Fibroblast of lung (primary cell): ENCODE measurements around the gene GDF2. TPM values are rescaled to one million over a fixed set of nuclear protein-coding genes. Genes with fewer than 3 reads are reported as not detected.

Experiments used
- DNase-seq, 2 donors: peaks; one replicate each; pipeline versions ENCODE4 v3.0.0 to v3.0.0-alpha.2; 2010; ENCODE audit warnings: low read depth in 2 of 2
- H2AFZ ChIP-seq: 2 replicates; pipeline ENCODE4 v1.5.1; 2012; ENCODE audit warnings: low read length, control low read depth, inconsistent platforms
- H3K27ac ChIP-seq: 2 replicates; pipeline ENCODE4 v1.5.1; 2011; ENCODE audit warnings: low read length, control low read depth; ENCODE audit not compliant: insufficient read depth
- H3K27me3 ChIP-seq: 2 replicates; pipeline ENCODE4 v1.5.1; 2011; ENCODE audit warnings: mild to moderate bottlenecking, low read length; ENCODE audit not compliant: control insufficient read depth, insufficient read depth
- H3K36me3 ChIP-seq: 2 replicates; pipeline ENCODE4 v1.5.1; 2011; ENCODE audit warnings: low read length; ENCODE audit not compliant: control insufficient read depth, insufficient read depth
- H3K4me1 ChIP-seq: 2 replicates; pipeline ENCODE4 v1.5.1; 2011; ENCODE audit warnings: low read length; ENCODE audit not compliant: control insufficient read depth, insufficient read depth; ENCODE audit errors: extremely low read depth
- H3K4me2 ChIP-seq: 2 replicates; pipeline ENCODE4 v1.5.1; 2011; ENCODE audit warnings: low read length, control low read depth; ENCODE audit not compliant: insufficient read depth; ENCODE audit errors: extremely low read depth
- H3K4me3 ChIP-seq, 4 experiments: fragments of 200-600 bp in 1 of 4; sonication (generic) in 1 of 4; replicated peaks in 1 of 4; 2 replicates each; pipeline ENCODE4 v1.5.1; 2011 to 2016; ENCODE audit warnings: low read length in 4 of 4, low read depth in 3 of 4, mild to moderate bottlenecking in 3 of 4, control low read depth in 2 of 4, inconsistent platforms in 1 of 4, mixed read lengths in 1 of 4; ENCODE audit not compliant: insufficient read depth in 1 of 4; ENCODE audit errors: control extremely low read depth in 1 of 4
- H3K79me2 ChIP-seq: 2 replicates; pipeline ENCODE4 v1.5.1; 2012; ENCODE audit warnings: mild to moderate bottlenecking, low read length, inconsistent platforms; ENCODE audit not compliant: control insufficient read depth, insufficient read depth
- H3K9ac ChIP-seq: 2 replicates; pipeline ENCODE4 v1.5.1; 2011; ENCODE audit warnings: mild to moderate bottlenecking, low read length, control low read depth; ENCODE audit not compliant: insufficient read depth
- H3K9me3 ChIP-seq: 2 replicates; pipeline ENCODE4 v1.5.1; 2012; ENCODE audit warnings: low read depth, low read length; ENCODE audit not compliant: control insufficient read depth, insufficient read depth
- H4K20me1 ChIP-seq: 2 replicates; pipeline ENCODE4 v1.5.1; 2011; ENCODE audit warnings: low read length; ENCODE audit not compliant: control insufficient read depth, insufficient read depth; ENCODE audit errors: extremely low read depth
- EZH2 ChIP-seq: IDR thresholded peaks from 2 replicates; pipeline ENCODE4 v1.5.1; 2012; ENCODE audit warnings: low read length, control low read depth, mild to moderate bottlenecking; ENCODE audit errors: missing control alignments
- polyA plus RNA-seq, 2 donors: library from polyadenylated mRNA; depleted of rRNA in 1 of 2; stranded (reverse) in 1 of 2; unstranded in 1 of 2; fragments of >200 nt; gene quantifications; 2 replicates each; pipeline ENCODE4 v1.2.1, GENCODE V29; 2011 to 2012; ENCODE audit warnings: missing spikeins in 1 of 2
- total RNA-seq: library from RNA; depleted of rRNA; stranded (reverse); fragments of >200 nt; gene quantifications from 2 replicates; pipeline ENCODE4 v1.2.1, GENCODE V29; 2014
- TF ChIP-seq, protein P1 (sequence below), 2 donors: IDR thresholded peaks in 1 of 2; conservative IDR thresholded peaks in 1 of 2; 1 replicate in 1 of 2; 2 replicates in 1 of 2; pipeline ENCODE4 v1.5.1; 2011 to 2012; ENCODE audit warnings: low read length in 2 of 2, control low read depth in 1 of 2, inconsistent platforms in 1 of 2, low read depth in 1 of 2, mild to moderate bottlenecking in 1 of 2

GDF2 gene
- total and polyA plus RNA-seq, 2 donors (not counting 1 experiment from before 2014, with no cell fraction given) = not detected

DNA sequence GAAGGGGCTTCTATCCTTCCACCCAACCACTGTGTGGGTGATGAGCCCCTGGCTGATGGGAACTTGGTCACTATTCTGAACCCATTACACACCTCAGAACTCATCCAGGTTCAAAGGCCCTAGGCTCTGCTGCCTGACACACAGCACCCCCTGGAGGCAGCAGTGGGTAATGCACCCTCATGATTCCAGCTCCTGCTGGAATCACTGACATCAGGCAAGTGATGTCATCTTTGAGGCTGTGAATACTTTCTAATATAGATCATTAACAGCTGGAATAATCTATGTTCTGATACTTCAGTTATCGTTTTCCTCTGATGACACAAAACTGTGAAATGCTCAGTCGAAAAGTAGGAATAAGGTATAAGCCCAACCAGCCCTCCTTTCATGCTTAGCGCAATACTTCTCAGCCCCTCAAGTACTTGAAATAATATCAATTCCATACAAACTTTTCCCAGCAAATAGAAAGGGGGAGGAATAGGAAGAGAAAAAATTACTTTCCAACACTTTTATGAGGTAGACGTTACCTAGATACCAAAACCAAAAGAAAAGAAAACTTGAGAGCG is 18.4 kb downstream of the GDF2 start:
- Histone ChIP-seq H3K4me1 (no peaks in the 10 kb centered on the region), H3K4me2 (no peak overlapping the region), H3K27ac (no peak overlapping the region), H3K4me3 (no peak overlapping the region), H3K9ac (no peak overlapping the region), H3K36me3 (no peaks in the 10 kb centered on the region), H3K27me3 (no peaks in the 10 kb centered on the region), H2AFZ (no peak overlapping the region), H4K20me1 (no peaks in the 10 kb centered on the region), H3K79me2 (no peaks in the 10 kb centered on the region), H3K9me3 (no peaks in the 10 kb centered on the region)
- TF ChIP-seq EZH2 = no peak
- TF ChIP-seq, protein P1, sequence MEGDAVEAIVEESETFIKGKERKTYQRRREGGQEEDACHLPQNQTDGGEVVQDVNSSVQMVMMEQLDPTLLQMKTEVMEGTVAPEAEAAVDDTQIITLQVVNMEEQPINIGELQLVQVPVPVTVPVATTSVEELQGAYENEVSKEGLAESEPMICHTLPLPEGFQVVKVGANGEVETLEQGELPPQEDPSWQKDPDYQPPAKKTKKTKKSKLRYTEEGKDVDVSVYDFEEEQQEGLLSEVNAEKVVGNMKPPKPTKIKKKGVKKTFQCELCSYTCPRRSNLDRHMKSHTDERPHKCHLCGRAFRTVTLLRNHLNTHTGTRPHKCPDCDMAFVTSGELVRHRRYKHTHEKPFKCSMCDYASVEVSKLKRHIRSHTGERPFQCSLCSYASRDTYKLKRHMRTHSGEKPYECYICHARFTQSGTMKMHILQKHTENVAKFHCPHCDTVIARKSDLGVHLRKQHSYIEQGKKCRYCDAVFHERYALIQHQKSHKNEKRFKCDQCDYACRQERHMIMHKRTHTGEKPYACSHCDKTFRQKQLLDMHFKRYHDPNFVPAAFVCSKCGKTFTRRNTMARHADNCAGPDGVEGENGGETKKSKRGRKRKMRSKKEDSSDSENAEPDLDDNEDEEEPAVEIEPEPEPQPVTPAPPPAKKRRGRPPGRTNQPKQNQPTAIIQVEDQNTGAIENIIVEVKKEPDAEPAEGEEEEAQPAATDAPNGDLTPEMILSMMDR (conservative IDR thresholded peaks at IDR 0.05 in 1 of 2, IDR thresholded peaks at IDR 0.05 in 1 of 2; ENCODE audit: low read depth in 1 of 2, low read length in 2 of 2) = peak; percentile 92 to 96
- DNase-seq = peak; percentile 19 to 53

DNA sequence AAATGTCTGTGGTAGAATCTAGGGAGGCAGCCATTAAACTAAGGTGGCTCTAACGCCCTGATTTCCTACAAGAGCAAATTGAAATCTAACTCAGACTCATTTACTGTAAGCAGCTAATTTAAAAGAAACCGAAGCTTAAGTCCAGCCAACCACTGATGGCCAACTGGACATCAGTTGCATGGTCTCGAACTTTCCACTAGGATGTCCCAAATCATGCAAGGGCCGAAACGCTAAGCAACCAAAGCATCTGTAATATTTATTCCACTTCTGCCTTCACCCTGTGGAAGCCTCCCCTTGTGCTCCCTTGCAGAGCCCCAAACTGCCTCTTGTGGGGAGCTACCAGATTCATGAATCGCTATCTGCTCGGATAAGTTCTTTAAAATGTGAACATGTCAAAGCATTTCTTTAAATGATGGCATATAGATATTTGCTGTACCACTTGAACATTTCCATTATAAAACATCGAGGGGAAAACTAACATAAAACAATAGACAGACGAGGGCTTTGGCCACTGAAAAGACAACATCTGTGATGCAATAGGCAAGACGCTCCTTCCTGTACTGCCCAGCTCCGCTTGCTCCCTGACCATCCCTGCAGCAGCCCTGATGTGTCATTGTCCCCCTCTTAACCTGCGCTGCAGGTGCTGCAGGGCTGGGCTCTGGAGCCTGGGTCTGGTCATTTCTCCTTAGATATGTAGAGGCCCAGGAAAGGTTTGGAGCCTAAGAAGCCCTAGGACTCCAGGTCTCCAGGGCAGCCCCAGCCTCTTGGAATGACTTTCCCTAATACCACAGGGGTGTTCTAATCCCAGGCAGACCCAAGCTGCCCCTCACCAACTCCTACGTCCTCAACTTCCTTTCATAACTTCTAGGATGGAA is 23.0 kb downstream of the GDF2 start:
- H3K9me3 ChIP-seq = no peaks in the 10 kb centered on the region
- no peaks in the 10 kb centered on the region for H3K27me3 ChIP-seq
- H3K4me2 ChIP-seq = no peak overlapping the region
- H4K20me1 ChIP-seq = no peaks in the 10 kb centered on the region
- no peak overlapping the region for H3K9ac ChIP-seq
- H3K36me3 ChIP-seq = no peaks in the 10 kb centered on the region
- H3K27ac ChIP-seq = no peak overlapping the region
- no peaks in the 10 kb centered on the region for H3K4me1 ChIP-seq
- H3K79me2 ChIP-seq = no peaks in the 10 kb centered on the region
- H3K4me3 ChIP-seq = no peak overlapping the region
- no peak overlapping the region for H2AFZ ChIP-seq
- no peak for DNase-seq
- TF ChIP-seq, protein P1 (conservative IDR thresholded peaks at IDR 0.05 in 1 of 2, IDR thresholded peaks at IDR 0.05 in 1 of 2; ENCODE audit: low read depth in 1 of 2, low read length in 2 of 2) = no peak
- TF ChIP-seq EZH2 = no peak

DNA sequence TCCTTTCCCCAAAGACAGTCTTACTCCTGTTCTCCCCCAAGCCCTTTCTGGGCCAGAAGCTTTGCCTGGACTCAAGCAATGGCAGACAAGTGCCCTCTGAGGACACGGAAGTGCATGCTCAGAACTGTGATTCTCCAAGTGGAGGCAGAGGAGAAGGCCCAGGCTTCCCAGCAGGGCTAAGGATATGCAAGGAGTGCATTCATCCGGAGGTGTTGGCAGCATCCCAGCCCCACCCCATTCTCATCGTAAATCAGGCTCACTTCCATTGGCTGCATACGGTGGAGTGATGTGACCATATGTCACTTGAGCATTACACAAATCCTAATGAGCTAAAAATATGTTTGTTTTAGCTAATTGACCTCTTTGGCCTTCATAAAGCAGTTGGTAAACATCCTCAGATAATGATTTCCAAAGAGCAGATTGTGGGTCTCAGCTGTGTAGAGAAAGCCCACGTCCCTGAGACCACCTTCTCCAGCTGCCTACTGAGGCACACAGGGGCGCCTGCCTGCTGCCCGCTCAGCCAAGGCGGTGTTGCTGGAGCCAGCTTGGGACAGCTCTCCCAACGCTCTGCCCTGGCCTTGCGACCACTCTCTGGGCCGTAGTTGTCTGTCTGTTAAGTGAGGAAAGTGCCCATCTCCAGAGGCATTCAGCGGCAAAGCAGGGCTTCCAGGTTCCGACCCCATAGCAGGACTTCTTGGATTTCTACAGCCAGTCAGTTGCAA is 24.5 kb downstream of the GDF2 start:
- H3K4me3 ChIP-seq = no peak overlapping the region
- no peaks in the 10 kb centered on the region for H3K27me3 ChIP-seq
- no peaks in the 10 kb centered on the region for H3K4me1 ChIP-seq
- no peak overlapping the region for H3K4me2 ChIP-seq
- no peaks in the 10 kb centered on the region for H3K36me3 ChIP-seq
- no peak for TF ChIP-seq EZH2
- TF ChIP-seq, protein P1 (conservative IDR thresholded peaks at IDR 0.05 in 1 of 2, IDR thresholded peaks at IDR 0.05 in 1 of 2; ENCODE audit: low read depth in 1 of 2, low read length in 2 of 2) = no peak
- H3K9me3 ChIP-seq = no peaks in the 10 kb centered on the region
- H3K27ac ChIP-seq = no peak overlapping the region
- DNase-seq = peak in 1 of 2 donors; percentile 31
- no peak overlapping the region for H3K9ac ChIP-seq
- no peaks in the 10 kb centered on the region for H4K20me1 ChIP-seq
- H2AFZ ChIP-seq = no peak overlapping the region
- H3K79me2 ChIP-seq = no peaks in the 10 kb centered on the region
